ENCODE data around the gene USP54. TPM values are rescaled to one million over a fixed set of nuclear protein-coding genes. Genes with fewer than 3 reads are reported as not detected.

USP54 gene
- total and polyA plus RNA-seq, 2 experiments from 2014 or later: 15.1 to 27.4 TPM

- no peak for TF ChIP-seq ETS1 (IDR thresholded peaks at IDR 0.05)
- TF ChIP-seq EZH2phosphoT487 (IDR thresholded peaks at IDR 0.05; ENCODE audit: unreplicated experiment): no peak
- TF ChIP-seq ZNF114 (CRISPR knock-in tag; IDR thresholded peaks at IDR 0.05): no peak
These were observed 13.4 kb downstream of the USP54 start (continued) for GRCh38 chr10:73577788-73578187.

- Histone ChIP-seq H3K27ac (ENCODE audit: low read depth) (no peak overlapping the region), H3K27me3 (ENCODE audit: insufficient read depth) (no peaks in the 10 kb centered on the region), H3K4me2 (no peak overlapping the region), H3F3A (replicated peaks; ENCODE audit: low read depth) (no peaks in the 10 kb centered on the region), H3K36me3 (ENCODE audit: insufficient read depth) (no peaks in the 10 kb centered on the region), H3K79me2 (replicated peaks; ENCODE audit: insufficient read depth) (peaks cover 3% of the 10 kb centered on the region), H3K4me3 (no peak overlapping the region), H4K20me1 (replicated peaks; ENCODE audit: insufficient read depth) (no peaks in the 10 kb centered on the region), H2AFZ (no peak overlapping the region), H3K9me2 (ENCODE audit: insufficient read depth) (no peaks in the 10 kb centered on the region), H3K4me1 (ENCODE audit: insufficient read depth) (no peaks in the 10 kb centered on the region)
- peaks cover 5% of the 10 kb centered on the region for H3K27me3 Mint-ChIP-seq (ENCODE audit: insufficient read depth, low read depth, poor library complexity)
- TF ChIP-seq ZNF462 (CRISPR knock-in tag; IDR thresholded peaks at IDR 0.05) (no peak), ETS1 (IDR thresholded peaks at IDR 0.05) (no peak), REST (IDR thresholded peaks at IDR 0.05; ENCODE audit: unreplicated experiment) (no peak)
- no peak for DNase-seq (ENCODE audit: low spot score)
- H3K36me3 Mint-ChIP-seq (ENCODE audit: low read depth): no peaks in the 10 kb centered on the region
- no peak overlapping the region for H3K27ac Mint-ChIP-seq
- no peak overlapping the region for H3K4me3 Mint-ChIP-seq
- no peaks in the 10 kb centered on the region for H3K9me3 Mint-ChIP-seq
- H3K4me1 Mint-ChIP-seq: peaks cover 3% of the 10 kb centered on the region; the same call in 2 of the 3 replicates
- ATAC-seq: no peak
These were observed 14.1 kb downstream of the USP54 start for GRCh38 chr10:73576890-73577591.

Measured in GM23338 (cell line).